HG03097 (cell line): ENCODE data around the gene VIT.
"Not testable (repeated sequence)": the region's sequence is repeated elsewhere in the genome, so short reads cannot be mapped to it uniquely, and the experiment has no call there.

Experiments
- ATAC-seq: cut with Tn5 transposase; IDR thresholded peaks from one replicate; pipeline ENCODE4 v1.9.1; 2021; ENCODE audit not compliant: unreplicated experiment, low FRiP score

Gene VIT

GRCh38 chr2:36677996-36678605, 18.4 kb upstream of the VIT start:
- no peak for ATAC-seq

DNA sequence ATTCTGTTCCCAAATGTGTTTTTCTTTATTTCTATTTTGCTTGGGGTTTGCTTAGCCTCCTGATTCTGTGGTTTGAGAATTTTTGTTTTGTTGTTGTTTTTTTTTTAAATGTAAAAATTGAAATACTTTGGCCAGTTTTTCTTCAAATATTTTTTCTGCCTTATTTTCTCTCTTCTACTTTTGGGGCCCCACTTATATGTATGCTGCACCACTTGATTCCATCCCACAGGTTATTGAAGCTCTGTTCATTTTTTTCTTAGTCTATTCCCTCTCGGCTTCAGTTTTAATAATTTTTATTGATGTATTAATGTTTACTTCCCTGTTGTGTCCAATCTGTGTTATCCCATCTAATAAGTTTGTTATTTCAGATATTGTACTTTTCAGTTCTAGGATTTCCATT, 17.7 kb upstream of the VIT start:
- ATAC-seq, result no peak

- no peak for ATAC-seq
Measured at GRCh38 chr2:36680012-36680411, 16.5 kb upstream of the VIT start.

DNA sequence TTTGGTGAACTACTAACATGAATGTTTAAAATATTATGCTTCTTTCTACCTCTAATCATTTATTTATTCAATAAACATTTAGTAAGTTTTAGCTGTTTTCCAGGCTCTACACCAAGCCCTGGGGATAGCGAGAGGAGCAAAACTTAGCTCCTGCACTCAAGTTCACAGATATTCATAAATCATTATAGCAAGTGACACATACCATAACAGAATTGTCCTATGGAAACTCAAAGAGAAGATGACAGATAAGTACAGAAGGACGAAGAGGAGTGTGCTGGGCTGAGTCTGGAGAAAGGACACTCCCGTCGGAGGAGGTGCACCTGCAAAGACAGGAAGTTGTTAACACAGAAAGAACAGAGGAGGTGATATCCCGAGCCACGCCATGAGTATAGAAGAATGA, 13.9 kb upstream of the VIT start:
- ATAC-seq, result no peak

GRCh38 chr2:36683002-36683401, 13.5 kb upstream of the VIT start:
- no peak for ATAC-seq

DNA sequence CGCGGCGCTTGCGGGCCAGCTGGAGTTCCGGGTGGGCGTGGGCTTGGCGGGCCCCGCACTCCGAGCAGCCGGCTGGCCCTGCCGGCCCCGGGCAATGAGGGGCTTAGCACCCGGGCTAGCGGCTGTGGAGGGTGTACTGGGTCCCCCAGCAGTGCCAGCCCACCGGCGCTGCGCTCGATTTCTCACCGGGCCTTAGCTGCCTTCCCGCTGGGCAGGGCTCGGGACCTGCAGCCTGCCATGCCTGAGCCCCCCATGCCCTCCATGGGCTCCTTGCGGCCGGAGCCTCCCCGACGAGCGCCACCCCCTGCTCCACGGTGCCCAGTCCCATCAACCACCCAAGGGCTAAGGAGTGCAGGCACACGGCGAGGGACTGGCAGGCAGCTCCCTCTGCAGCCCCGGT, 8.2 kb upstream of the VIT start:
- not testable (repeated sequence) for ATAC-seq

GRCh38 chr2:36689013-36689412, 7.5 kb upstream of the VIT start:
- not testable (repeated sequence) for ATAC-seq

DNA sequence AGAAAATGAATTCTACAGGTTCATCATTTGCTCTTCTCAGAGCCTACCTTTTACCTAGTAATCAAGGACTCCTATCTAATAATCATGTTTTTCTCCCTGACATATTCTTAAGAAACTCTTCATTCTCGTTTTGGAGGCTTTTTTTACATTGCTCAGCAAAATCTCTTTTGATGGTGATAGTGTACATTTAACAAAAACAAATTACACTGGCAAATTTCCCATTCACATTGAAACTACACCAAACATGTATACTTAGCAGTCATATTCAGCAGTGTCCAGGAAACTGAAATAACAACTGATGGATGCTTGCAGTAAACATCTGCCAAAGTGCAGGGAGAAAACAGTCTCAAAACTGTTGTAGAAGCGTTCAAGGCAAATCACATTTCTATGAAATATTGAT, 4.4 kb upstream of the VIT start:
- ATAC-seq, result no peak

GRCh38 chr2:36693825-36694224, 2.7 kb upstream of the VIT start:
- no peak for ATAC-seq

GRCh38 chr2:36695746-36696415, 626 bp upstream of the VIT start:
- ATAC-seq, result no peak

DNA sequence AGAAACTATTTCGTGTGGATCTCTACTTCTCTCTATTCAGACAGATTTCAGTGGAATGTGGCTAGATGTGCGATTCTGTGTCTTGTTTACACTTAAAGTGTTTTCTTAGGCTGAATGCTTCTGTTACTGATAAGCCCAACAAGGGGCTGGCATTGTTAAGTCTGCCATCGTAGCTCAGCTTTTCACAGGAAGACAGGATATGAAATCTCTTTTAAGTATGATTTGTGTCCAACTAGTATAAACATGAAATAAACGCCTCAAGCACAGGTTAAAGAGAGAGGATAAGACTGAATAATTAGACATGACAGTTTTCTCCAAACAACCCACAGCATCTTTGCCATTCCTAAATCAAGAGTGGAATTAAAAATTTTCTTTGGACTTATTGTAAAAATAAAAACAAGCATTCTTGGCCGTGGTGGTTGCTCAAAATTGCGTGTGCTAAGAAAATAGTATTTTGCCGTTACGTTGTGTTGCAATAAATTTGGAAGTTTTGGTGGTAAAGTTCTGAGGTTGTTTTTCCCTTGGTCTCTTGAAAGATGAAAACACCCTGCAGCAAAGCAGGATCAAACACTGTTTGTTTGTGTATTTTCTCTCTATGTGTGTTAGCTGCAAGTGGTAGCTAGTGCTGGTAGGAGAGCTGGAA, 1.0 kb downstream of the VIT start:
- no peak for ATAC-seq

GRCh38 chr2:36698993-36699392, 2.5 kb downstream of the VIT start:
- no peak for ATAC-seq

DNA sequence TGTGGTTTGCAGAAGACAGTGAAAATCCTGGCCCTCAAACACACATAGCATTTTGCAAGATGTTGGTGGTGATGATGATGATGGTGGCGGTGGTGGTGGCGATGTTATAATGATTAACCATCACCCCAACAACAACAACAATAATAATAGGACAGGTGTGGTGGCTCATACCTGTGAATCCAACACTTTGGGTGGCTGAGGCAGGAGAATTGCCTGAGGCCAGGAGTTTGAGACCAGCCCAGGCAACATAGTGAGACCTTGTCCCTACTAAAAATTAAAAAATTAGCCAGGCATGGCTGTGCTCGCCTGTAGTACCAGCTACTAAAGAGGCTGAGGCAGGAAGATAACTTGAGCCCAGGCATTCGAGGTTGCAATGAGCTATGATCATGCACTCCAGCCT, 3.8 kb downstream of the VIT start:
- ATAC-seq, result no peak

DNA sequence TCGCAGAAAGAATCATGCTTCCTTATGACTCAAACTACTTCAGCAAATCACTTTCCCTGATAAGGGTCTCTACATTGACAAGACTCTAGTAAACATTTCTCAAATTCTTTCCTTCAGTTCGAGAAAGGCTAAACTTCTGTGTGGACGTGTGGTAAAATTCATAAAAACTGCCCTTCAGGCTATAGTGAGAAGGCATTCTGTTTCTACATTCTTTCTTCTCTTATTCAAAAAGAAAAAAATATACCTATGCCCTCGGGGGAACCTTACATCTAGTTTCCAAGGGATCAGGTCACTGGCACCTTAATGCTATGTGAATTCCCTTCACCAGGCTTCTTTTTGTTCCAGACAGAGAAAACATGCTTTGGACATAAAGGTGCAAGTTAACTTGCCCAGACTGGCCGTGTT, 4.9 kb downstream of the VIT start:
- no peak for ATAC-seq

GRCh38 chr2:36701918-36702317, 5.4 kb downstream of the VIT start:
- ATAC-seq, result no peak

- ATAC-seq, result no peak
Measured at GRCh38 chr2:36702781-36703180, 6.3 kb downstream of the VIT start.

GRCh38 chr2:36704475-36705150, 8.1 kb downstream of the VIT start:
- no peak for ATAC-seq

GRCh38 chr2:36705326-36706020, 9.0 kb downstream of the VIT start:
- ATAC-seq, result no peak

DNA sequence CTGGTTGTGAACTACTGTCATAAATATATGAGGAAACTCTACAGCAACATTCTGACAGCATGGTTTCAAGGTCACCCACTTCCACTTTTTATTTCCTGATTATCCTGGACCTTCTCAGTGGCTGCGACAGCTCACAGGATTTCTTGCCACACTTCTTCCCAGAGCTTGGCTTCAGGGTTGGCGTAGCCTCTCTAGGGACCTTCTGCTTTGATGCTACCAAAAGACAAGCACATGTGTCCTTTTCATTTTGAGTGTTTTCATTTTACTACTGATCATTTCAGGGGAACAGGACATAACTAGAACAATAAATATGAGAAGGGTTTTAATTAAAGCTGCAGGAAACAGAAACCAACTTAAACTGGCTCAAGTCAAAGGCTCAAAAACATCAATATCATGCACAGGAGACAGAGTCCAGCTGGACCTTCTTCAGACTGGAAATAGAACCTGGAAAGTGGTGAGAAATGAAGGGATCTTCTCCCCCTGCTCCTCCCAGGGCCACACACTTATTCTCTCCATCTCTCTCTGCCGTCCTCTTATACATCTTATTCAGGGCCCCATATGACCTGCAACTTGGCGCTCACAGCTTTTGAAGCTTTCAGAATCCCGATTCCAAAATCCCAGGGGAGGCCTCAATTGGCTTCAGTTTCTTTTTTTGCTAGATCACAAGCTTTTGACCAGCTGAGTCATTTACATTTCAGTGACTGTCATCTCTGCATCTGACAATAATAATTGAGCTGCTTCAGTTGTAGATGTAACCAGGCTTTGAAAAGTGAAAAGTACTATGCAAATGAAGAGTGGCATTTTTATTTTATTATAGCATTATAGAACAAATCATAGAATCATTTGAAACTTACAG, 9.7 kb downstream of the VIT start:
- no peak for ATAC-seq

DNA sequence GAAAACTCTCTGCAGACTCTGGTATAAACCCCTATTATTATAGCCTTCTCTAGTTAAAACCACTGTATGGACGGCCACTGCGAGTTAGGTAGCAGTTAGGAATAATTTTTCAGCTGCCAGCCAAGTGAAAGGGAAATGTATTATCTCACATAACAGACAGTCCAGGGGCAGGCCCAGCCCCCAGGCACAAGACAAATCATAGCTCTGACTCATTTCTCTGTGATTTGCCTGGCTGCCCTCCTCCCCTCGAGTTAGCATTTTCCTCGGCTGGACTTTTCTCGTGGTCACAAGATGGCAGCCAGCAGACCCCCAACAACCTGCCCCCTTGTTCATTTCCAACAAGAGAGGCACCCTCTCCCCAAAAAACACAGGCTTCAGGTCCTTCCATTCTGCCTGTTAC, 10.5 kb downstream of the VIT start:
- no peak for ATAC-seq
